Posterior vena cava (tissue), 2 donors: ENCODE data around the gene VWA5B2. TPM values are rescaled to one million over a fixed set of nuclear protein-coding genes. Genes with fewer than 3 reads are reported as not detected.

ENCODE experiments used
- DNase-seq: peaks from one replicate; pipeline ENCODE4 v3.0.0-alpha.2; 2020; ENCODE audit warnings: low spot score
- intact Hi-C, 2 donors: fragments of 100-400 bp; cut with DNase I; formaldehyde crosslinking; loops; one replicate each; pipeline versions ENCODE4 v1.14.1 to v1.14.2; 2022 to 2023
- long read RNA-seq, 2 donors: library from polyadenylated mRNA; unstranded; transcript quantifications; one replicate each; pipeline ENCODE4 v2.0.0, GENCODE V29; 2020 to 2021
- total RNA-seq, 2 donors: library from RNA; stranded (reverse); fragmentation: NEBNext Ultra II Directional; extraction: Animal tissue kit (Norgen Biotek cat#: 25700); gene quantifications; one replicate each; pipeline ENCODE4 v1.2.1, GENCODE V29; 2021
- donor health status: DM: yes; HTN: yes; CAD: no.
- donor health status: DM: yes; HTN: yes; CAD: no.

VWA5B2 gene
- total RNA-seq = under 1 TPM in 1 of 2 donors, not detected in 1; 0.38 TPM
- long read RNA-seq, donor 1 = 0 reads
- long read RNA-seq, donor 2 = 0 reads

GRCh38 chr3:184229394-184230080 is at the start of gene VWA5B2:
Gene VWA5B2 (plus strand): TSS chr3:184229585. CDS start chr3:184230529, 944 bp downstream.
- intact Hi-C loops = no loop called here
- no peak for DNase-seq

GRCh38 chr3:184180165-184180564 is 49.2 kb upstream of the VWA5B2 start:
- intact Hi-C loops = loop anchor here in 1 of 2 donors (10.0 kb wide), 2 partner anchors 45 to 135 kb away; partner anchors contain the start of genes EIF2B5 and EIF4G1
- DNase-seq = no peak

GRCh38 chr3:184181596-184181995 is 47.8 kb upstream of the VWA5B2 start:
- intact Hi-C loops = loop anchor here in 1 of 2 donors (10.0 kb wide), 2 partner anchors 47 to 133 kb away; partner anchors contain the start of genes EIF2B5 and EIF4G1
- no peak for DNase-seq

DNA sequence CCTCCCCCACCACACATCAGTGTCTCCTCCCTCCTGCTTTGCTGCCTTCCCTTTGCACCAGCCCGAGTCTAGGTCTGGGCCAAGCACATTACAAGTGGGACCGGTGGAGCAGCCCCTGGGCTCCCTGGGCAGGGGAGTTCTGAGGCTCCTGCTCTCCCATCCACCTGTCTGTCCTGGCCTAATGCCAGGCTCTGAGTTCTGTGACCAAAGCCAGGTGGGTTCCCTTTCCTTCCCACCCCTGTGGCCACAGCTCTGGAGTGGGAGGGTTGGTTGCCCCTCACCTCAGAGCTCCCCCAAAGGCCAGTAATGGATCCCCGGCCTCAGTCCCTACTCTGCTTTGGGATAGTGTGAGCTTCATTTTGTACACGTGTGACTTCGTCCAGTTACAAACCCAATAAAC is 45.7 kb upstream of the VWA5B2 start:
- no peak for DNase-seq
- intact Hi-C loops = loop anchor here (1.0 to 10.0 kb wide), 3 partner anchors 47 to 131 kb away; partner anchors contain the start of genes EIF2B5 (in 1 of the 2) and EIF4G1 (in 1 of the 2)

DNA sequence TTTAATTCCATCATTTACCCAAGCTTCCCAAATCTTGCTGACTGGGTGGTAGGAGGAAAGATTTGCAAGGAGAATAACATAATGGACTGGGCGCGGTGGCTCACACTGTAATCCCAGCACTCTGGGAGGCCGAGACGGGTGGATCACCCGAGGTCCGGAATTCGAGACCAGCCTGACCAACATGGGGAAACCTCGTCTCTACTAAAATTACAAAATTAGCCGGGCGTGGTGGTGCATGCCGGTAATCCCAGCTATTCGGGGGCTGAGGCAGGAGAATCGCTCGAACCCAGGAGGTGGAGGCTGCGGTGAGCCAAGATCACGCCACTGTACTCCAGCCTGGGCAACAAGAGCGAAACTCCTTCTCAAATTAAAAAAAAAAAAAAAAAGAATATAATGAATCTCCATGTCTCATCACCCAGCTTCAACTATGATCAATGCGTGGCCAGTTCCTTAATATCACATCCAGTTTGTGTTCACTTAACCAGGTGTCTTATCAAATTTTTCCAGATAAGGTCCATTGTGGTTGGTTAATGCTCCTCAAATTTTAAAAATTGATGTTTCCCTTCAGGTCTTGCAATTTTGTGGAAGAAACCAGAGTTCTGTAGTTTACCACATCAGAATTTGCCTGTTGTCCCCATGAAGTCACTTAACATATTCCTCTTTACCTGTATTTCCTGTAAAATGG is 44.7 kb upstream of the VWA5B2 start:
- intact Hi-C loops = loop anchor here in 1 of 2 donors (10.0 kb wide), 2 partner anchors 50 to 130 kb away; partner anchors contain the start of genes EIF2B5 and EIF4G1
- DNase-seq = no peak

DNA sequence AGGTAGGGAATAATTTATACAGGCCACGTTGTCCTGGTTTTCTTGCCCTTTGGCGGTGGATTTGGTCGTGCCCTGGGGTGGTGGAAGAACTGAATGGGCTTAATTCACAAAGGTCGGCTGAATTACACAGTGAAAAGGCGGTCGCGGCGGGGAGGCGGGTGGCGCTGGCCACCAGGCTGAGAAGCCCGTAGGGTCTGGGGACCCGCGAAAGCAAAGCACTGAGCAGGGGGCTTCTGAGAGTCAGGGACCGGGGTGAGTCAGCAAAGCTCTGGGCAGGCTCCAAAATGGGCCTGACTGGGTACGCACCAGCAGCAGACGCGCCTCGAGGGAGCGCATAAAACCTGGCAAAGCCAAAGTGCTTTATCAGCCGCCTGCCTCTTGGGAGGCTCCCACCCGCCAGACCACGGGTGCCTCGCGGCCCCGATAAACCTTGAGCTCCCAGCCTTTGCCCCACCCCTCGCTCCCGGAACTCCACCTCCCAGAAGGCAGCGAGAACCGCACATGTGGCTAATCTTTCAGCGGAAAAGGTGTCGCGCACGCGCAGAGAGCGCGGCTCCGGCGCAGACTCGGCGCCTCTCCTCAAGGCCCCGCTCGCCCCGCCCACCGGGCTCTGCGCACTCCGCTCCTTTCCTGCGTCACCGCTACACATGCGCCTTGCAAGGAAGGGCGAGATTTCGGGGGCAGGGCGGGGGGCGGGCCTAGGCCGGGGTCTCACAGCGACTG is 43.8 kb upstream of the VWA5B2 start:
- intact Hi-C loops = loop anchor here in 1 of 2 donors (10.0 kb wide), 2 partner anchors 51 to 129 kb away; partner anchors contain the start of genes EIF2B5 and EIF4G1
- peak; percentile 100 for DNase-seq

GRCh38 chr3:184186184-184186901 is 43.0 kb upstream of the VWA5B2 start, which contains the start of gene ABCF3:
Gene ABCF3 (plus strand): TSS chr3:184186199. CDS start chr3:184186208, 9 bp downstream.
- DNase-seq = peak; percentile 90
- intact Hi-C loops = loop anchor here in 1 of 2 donors (10.0 kb wide), 2 partner anchors 52 to 128 kb away; partner anchors contain the start of genes EIF2B5 and EIF4G1

DNA sequence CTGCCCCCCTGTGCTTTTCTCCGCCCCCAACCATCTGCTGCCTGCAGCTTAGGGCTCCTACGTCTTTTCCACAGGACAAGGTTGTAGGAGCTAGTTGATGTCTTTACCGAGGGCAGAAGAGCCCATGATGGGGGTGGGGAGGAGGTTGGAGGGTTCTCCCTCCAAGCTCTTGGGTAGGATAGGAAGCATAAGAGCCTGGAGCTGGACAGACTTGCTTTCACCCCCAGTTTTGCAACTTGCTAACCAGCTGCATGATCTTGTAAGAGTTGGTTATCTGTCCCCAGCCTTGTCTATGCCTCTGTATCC is 42.5 kb upstream of the VWA5B2 start:
- peak; percentile 35 for DNase-seq
- intact Hi-C loops = loop anchor here in 1 of 2 donors (10.0 kb wide), 2 partner anchors 52 to 128 kb away; partner anchors contain the start of genes EIF2B5 and EIF4G1

- DNase-seq = no peak
- intact Hi-C loops = loop anchor here in 1 of 2 donors (10.0 kb wide), 2 partner anchors 53 to 127 kb away; partner anchors contain the start of genes EIF2B5 and EIF4G1
Observed at GRCh38 chr3:184188080-184188479, 41.3 kb upstream of the VWA5B2 start.

DNA sequence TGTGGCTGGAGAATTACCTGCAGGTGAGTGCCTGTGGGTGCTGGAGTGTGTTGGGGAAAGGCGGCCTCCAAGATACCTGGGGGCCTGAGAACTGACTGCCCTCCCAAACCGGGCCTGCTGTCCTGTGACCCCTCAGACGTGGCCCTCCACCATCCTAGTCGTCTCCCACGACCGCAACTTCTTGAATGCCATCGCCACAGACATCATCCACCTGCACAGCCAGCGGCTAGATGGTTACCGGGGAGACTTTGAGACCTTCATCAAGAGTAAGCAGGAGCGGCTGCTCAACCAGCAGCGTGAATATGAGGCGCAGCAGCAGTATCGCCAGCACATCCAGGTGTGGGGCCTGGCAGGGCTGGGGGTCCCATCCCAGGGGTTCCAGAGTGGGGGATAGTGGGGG is 40.0 kb upstream of the VWA5B2 start:
- intact Hi-C loops = loop anchor here in 1 of 2 donors (10.0 kb wide), 2 partner anchors 55 to 125 kb away; partner anchors contain the start of genes EIF2B5 and EIF4G1
- peak; percentile 78 for DNase-seq

DNA sequence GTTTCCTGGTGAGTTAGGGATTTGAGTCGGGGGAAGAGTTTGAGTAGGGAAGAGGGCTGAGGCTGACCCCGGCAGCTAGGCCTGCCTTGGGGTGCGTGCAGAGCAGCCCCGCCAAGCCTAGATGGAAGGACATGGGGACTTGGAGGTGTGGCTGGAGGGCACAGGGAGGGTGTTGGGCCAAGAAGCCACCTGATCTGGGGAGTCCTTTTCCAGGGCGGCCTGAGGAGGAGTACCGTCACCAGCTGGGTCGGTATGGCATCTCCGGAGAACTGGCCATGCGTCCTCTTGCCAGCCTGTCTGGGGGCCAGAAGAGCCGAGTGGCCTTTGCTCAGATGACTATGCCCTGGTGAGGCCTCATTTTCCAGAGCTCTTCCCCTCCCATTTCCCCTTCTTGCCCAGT is 36.5 kb upstream of the VWA5B2 start:
- DNase-seq = no peak
- intact Hi-C loops = no loop called here

DNA sequence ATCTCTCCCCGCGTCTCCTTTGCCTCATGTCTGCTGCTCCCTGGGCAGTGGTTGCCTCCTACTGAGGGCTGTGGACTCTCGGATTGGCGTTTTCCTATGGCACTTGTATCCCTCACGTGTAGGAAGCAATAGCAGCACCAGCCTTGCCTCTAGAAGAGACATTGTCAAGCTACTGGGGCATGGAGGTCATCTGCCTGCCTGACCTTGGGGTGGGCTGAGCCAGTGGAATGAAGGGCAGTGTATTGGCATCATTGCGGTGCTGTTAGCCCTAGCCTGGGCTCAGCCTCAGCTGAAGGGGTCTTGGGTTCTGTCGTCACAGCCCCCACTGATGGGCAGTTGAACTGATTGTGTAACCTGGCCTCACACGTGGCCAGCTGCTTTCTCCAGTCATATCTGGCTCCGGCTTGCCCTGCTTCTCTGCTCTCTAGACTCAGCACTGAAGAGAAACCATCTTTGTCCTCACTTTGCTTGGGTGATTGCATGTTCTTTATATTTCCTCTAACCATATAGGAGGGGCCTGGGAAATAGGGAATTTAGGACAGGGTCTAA is 35.3 kb upstream of the VWA5B2 start:
- no peak for DNase-seq
- intact Hi-C loops = no loop called here

GRCh38 chr3:184196536-184196935 is 32.8 kb upstream of the VWA5B2 start:
- no peak for DNase-seq
- intact Hi-C loops = no loop called here

- intact Hi-C loops = no loop called here
- no peak for DNase-seq
Observed at GRCh38 chr3:184198509-184198908, 30.9 kb upstream of the VWA5B2 start.

DNA sequence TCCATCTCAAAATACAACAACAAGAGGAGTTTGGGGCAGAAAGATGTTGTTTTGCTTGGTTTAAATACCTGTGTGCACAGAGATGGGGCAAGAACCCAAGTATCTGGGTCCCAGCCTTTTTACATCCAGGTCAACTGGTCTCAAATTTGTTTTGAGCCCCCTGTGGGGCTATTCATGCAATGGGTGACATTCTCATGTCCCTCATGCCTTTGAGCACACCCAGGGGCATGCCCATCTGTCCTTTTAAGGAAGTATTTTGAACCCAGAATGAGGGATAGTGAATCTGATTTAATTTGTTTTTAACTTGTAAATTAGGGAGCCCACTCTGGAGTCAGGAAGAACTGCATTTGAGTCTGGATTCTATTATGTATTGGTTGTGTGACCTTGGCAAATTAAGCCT is 28.6 kb upstream of the VWA5B2 start:
- intact Hi-C loops = no loop called here
- no peak for DNase-seq

DNA sequence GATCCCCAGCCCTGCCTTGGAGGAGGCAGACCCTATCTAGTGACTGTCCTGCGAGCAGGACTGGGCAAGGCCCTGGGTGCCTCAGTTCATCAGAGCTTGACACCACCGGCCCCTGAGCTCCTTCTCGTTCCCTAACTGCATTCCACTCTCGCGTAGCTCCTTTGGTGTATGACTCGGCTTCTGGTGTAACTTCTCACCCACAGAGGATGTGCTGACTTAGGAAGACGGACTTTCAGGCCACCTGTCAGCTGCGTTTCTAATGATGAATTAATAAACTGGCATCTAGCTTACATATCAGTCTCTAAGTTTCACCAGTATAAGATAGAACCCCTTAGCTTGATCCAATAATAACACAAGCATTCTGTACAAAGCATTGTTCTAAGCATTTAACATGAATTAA is 25.9 kb upstream of the VWA5B2 start:
- DNase-seq = no peak
- intact Hi-C loops = no loop called here

- intact Hi-C loops = no loop called here
- DNase-seq = no peak
Observed at GRCh38 chr3:184209146-184209923, 20.1 kb upstream of the VWA5B2 start.

DNA sequence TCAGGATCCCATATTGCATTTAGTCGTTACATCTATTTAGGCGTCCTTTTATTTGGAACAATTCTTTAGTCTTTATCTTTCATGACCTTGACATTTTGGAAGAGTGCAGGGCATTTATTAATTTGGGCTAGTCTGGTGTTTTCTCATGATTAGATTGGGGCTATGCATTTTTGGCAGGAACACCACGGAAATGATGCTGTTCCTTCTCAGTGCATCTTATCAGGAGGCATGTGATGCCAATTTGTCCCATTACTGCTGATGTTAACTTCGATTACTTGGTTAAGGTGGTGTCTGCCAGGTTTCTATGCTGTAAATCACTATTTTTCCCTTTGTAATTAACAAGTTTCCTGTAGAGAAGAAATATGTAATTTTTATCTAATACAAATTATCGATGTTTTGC is 18.1 kb upstream of the VWA5B2 start:
- DNase-seq = no peak
- intact Hi-C loops = no loop called here
